A673 (cell line): ENCODE data around the gene RNF5.

Source experiments
- EZH2 ChIP-seq: fragments of 200-600 bp; sonication (generic); IDR thresholded peaks from 2 replicates; pipeline ENCODE4 v1.6.1; 2017; ENCODE audit warnings: borderline replicate concordance, low read depth, mild to moderate bottlenecking, mixed read lengths, antibody characterized with exemption, low read length; ENCODE audit not compliant: poor library complexity, severe bottlenecking
- TF ChIP-seq, protein P1 (sequence below): fragments of 300-800, 200-600 bp; sonication (generic); conservative IDR thresholded peaks from 2 replicates; pipeline ENCODE4 v1.5.1; 2017; ENCODE audit warnings: low read depth, mild to moderate bottlenecking, antibody characterized with exemption, low read length, moderate library complexity, mixed read lengths

- TF ChIP-seq EZH2 = no peak
- TF ChIP-seq, protein P1, sequence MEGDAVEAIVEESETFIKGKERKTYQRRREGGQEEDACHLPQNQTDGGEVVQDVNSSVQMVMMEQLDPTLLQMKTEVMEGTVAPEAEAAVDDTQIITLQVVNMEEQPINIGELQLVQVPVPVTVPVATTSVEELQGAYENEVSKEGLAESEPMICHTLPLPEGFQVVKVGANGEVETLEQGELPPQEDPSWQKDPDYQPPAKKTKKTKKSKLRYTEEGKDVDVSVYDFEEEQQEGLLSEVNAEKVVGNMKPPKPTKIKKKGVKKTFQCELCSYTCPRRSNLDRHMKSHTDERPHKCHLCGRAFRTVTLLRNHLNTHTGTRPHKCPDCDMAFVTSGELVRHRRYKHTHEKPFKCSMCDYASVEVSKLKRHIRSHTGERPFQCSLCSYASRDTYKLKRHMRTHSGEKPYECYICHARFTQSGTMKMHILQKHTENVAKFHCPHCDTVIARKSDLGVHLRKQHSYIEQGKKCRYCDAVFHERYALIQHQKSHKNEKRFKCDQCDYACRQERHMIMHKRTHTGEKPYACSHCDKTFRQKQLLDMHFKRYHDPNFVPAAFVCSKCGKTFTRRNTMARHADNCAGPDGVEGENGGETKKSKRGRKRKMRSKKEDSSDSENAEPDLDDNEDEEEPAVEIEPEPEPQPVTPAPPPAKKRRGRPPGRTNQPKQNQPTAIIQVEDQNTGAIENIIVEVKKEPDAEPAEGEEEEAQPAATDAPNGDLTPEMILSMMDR = no peak
These were observed 7.9 kb upstream of the RNF5 start for GRCh38 chr6:32170294-32170693.
